ENCODE measurements around the gene TUT4. TPM values are rescaled to one million over a fixed set of nuclear protein-coding genes. Genes with fewer than 3 reads are reported as not detected.

TUT4 gene
- total RNA-seq, 1 donor from 2014 or later = 78.5 TPM

- Mint-ChIP-seq H3K27me3 (ENCODE audit: unreplicated experiment) (no peaks in the 10 kb centered on the region), H3K4me3 (ENCODE audit: unreplicated experiment) (no peak overlapping the region), H3K36me3 (ENCODE audit: low read depth, unreplicated experiment) (peaks cover 13% of the 10 kb centered on the region), H3K27ac (ENCODE audit: unreplicated experiment) (peak overlapping the region; percentile 19), H3K4me1 (ENCODE audit: unreplicated experiment) (peaks cover 10% of the 10 kb centered on the region), H3K9me3 (ENCODE audit: unreplicated experiment) (no peaks in the 10 kb centered on the region)
- no peak for DNase-seq (ENCODE audit: low spot score)
- no peak for TF ChIP-seq CTCF (IDR thresholded peaks at IDR 0.05; ENCODE audit: unreplicated experiment)
Observed at GRCh38 chr1:52424813-52425212, 128.1 kb downstream of the TUT4 start.

- Mint-ChIP-seq H3K27ac (ENCODE audit: unreplicated experiment) (peak overlapping the region; percentile 16), H3K4me1 (ENCODE audit: unreplicated experiment) (peaks cover 10% of the 10 kb centered on the region), H3K9me3 (ENCODE audit: unreplicated experiment) (no peaks in the 10 kb centered on the region), H3K4me3 (ENCODE audit: unreplicated experiment) (no peak overlapping the region), H3K36me3 (ENCODE audit: low read depth, unreplicated experiment) (peaks cover 13% of the 10 kb centered on the region), H3K27me3 (ENCODE audit: unreplicated experiment) (no peaks in the 10 kb centered on the region)
- no peak for DNase-seq (ENCODE audit: low spot score)
- no peak for TF ChIP-seq CTCF (IDR thresholded peaks at IDR 0.05; ENCODE audit: unreplicated experiment)
Observed at GRCh38 chr1:52424231-52424636, 128.7 kb downstream of the TUT4 start.

- Mint-ChIP-seq H3K36me3 (ENCODE audit: low read depth, unreplicated experiment) (peaks cover 11% of the 10 kb centered on the region), H3K27me3 (ENCODE audit: unreplicated experiment) (no peaks in the 10 kb centered on the region), H3K4me1 (ENCODE audit: unreplicated experiment) (peaks cover 10% of the 10 kb centered on the region), H3K27ac (ENCODE audit: unreplicated experiment) (no peak overlapping the region), H3K4me3 (ENCODE audit: unreplicated experiment) (peak overlapping the region; percentile 26), H3K9me3 (ENCODE audit: unreplicated experiment) (no peaks in the 10 kb centered on the region)
- no peak for TF ChIP-seq CTCF (IDR thresholded peaks at IDR 0.05; ENCODE audit: unreplicated experiment)
- DNase-seq (ENCODE audit: low spot score) = no peak
Observed at GRCh38 chr1:52423771-52424170, 129.1 kb downstream of the TUT4 start.

- Mint-ChIP-seq H3K4me3 (ENCODE audit: unreplicated experiment) (no peak overlapping the region), H3K36me3 (ENCODE audit: low read depth, unreplicated experiment) (peaks cover 8% of the 10 kb centered on the region), H3K9me3 (ENCODE audit: unreplicated experiment) (no peaks in the 10 kb centered on the region), H3K4me1 (ENCODE audit: unreplicated experiment) (peaks cover 10% of the 10 kb centered on the region), H3K27me3 (ENCODE audit: unreplicated experiment) (no peaks in the 10 kb centered on the region), H3K27ac (ENCODE audit: unreplicated experiment) (no peak overlapping the region)
- no peak for TF ChIP-seq CTCF (IDR thresholded peaks at IDR 0.05; ENCODE audit: unreplicated experiment)
- DNase-seq (ENCODE audit: low spot score) = no peak
Observed at GRCh38 chr1:52423055-52423454, 129.8 kb downstream of the TUT4 start.

GRCh38 chr1:52420713-52421112 lies 132.2 kb downstream of the TUT4 start:
- no peak for TF ChIP-seq CTCF (IDR thresholded peaks at IDR 0.05; ENCODE audit: unreplicated experiment)
- no peak overlapping the region for H3K4me3 Mint-ChIP-seq (ENCODE audit: unreplicated experiment)
- H3K4me1 Mint-ChIP-seq (ENCODE audit: unreplicated experiment) = peaks cover 7% of the 10 kb centered on the region
- no peaks in the 10 kb centered on the region for H3K27me3 Mint-ChIP-seq (ENCODE audit: unreplicated experiment)
- no peak overlapping the region for H3K27ac Mint-ChIP-seq (ENCODE audit: unreplicated experiment)
- DNase-seq (ENCODE audit: low spot score) = no peak
- H3K36me3 Mint-ChIP-seq (ENCODE audit: low read depth, unreplicated experiment) = peaks cover 10% of the 10 kb centered on the region
- no peaks in the 10 kb centered on the region for H3K9me3 Mint-ChIP-seq (ENCODE audit: unreplicated experiment)
